Posterior vena cava (tissue), 2 donors: Measurements from ENCODE around the gene GATAD2A. TPM values are rescaled to one million over a fixed set of nuclear protein-coding genes. Genes with fewer than 3 reads are reported as not detected.
A peak's percentile ranks its signal among the peaks of the same experiment; 100 is the strongest.

Source experiments
- DNase-seq: peaks from one replicate; pipeline ENCODE4 v3.0.0-alpha.2; 2020; ENCODE audit warnings: low spot score
- intact Hi-C, 2 donors: fragments of 100-400 bp; cut with DNase I; formaldehyde crosslinking; loops; one replicate each; pipeline versions ENCODE4 v1.14.1 to v1.14.2; 2022 to 2023
- total RNA-seq, 2 donors: library from RNA; stranded (reverse); fragmentation: NEBNext Ultra II Directional; extraction: Animal tissue kit (Norgen Biotek cat#: 25700); gene quantifications; one replicate each; pipeline ENCODE4 v1.2.1, GENCODE V29; 2021
- donor health status: DM: yes; HTN: yes; CAD: no.
- donor health status: DM: yes; HTN: yes; CAD: no.

Gene GATAD2A
- total RNA-seq, 2 donors from 2014 or later, result 54.3 to 70.9 TPM

DNA sequence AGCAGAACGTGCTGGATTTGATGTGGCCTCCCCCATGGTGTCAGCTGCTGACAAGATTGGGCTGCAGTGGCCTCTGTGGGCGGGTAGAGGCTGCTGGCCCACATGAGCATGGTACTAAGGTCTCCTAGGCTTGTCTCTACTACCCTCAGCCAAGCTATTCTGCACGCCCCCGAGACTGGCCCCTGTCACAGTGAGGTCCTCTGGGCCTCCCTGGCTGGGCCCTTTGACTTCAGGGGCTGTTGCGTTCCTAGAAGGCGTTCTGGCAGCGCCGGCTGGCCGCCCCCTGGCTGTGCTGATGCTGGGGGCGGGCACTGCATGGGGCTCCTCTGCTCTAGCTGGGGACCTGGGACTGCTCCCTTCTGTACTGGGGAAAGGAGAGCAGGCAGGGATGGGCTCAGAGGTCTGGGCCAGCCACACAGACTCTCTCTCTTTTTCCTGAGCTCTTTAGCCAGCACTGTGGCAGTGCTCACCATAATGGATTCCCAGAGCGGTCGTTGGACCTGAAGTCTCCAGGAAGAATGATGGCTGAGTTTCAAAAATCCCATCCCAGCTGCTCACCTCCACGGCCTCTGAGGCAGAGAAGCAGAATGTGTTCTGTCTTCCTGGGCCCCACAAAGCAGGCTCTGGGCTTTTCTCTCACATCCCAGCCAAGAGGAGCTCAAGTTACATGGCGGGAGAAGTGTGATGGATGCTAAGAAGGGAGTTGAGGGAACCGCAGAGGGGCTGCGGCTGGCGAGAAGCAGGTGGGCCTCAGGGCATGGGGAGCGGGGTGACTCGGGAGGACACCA is 77.5 kb downstream of the GATAD2A start:
- DNase-seq, result no peak
- intact Hi-C loops, result no loop called here

DNA sequence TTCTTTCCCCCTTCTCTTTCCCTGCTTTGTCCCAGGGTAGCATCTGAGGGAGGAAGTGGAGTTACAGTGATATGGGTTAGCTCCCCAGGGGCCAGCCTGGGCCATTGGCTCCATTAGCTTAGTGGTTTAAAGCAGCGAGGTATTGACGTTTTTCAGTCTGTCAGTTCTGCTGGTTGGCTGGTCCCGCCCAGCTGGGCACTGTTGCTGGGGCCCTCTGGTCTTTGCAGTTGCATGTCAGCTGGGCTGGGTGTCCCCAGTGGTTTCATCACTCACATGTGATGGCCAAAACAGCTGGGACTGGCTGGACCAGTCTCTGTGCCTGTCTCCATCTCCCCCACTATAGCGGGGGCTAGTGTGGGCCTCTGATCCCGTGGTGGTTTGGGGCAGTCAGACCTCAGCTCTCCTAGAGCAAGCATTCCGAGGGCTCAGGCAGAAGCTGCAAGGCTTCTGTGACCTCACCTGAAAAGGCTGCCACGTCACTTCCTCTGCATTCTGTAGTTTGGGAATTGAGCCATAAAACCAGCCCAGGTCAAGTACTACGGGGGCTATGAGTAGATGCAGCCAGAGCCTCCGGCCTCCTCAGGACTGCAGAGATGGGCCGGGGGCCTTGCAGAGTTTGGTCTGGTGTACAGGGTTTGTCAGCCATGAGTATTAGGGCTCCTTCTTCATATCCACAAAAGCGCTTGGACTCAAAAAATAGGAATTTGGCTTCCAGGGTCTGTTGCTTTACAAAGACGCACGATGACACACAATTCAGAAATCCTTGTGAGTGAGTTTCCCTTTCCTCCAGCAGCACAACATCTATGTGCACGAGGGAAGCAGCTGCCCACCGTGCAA is 79.9 kb downstream of the GATAD2A start:
- no peak for DNase-seq
- intact Hi-C loops, result loop anchor here in 1 of 2 donors (5.0 kb wide), 1 partner anchor 103 kb away; no protein-coding TSS in a partner anchor

DNA sequence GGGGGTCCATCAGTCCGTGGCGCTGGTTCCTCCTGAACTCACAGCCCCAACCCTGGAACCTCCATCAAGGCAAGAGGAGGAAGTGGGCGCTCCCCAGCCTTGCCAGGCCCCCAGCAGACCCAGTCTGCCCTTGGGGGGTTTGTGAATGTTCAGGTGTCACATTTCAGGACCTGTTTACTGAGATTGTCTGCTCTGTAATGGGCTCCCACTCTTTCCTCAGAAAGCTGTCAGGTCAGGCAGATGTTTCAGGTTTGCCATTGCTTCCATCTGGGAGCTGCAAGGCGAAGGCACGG is 80.5 kb downstream of the GATAD2A start:
- DNase-seq, result no peak
- intact Hi-C loops, result loop anchor here in 1 of 2 donors (5.0 kb wide), 1 partner anchor 104 kb away; no protein-coding TSS in a partner anchor

DNA sequence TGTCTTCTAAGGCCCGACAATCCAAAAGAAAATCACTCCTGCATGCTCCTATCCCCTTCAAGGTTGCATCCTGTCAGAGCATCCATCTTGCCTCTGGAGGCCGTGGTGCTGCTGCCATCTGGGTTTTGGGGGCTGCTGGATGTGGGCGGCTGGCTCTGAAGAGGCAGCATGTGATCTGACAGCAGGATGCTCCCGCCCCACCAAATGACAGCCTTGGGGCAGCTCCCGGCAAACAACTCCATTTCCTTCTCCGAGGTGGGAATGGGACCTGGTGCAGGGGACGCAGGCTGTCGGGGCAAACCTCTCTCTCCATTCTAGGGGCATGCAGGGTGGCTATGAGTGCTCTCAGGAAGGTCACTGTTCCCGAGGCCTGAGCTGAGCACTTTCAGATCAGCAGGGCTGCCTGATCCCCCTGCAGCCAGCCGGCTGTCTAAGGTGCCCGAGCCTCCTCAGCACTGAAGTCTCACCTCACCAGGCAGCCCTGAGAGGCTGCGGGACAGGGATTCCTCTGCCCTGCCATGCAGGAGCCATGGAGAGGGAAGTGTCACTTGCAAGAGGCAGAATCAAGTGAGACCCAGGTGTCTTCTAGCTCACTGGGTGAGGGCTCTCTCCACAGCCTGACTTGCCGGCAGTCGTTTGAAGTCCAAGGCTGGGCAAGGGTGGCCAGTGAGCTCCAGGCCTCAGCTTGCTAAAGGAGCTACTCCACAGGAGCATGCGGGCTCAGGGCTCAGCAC is 81.0 kb downstream of the GATAD2A start:
- intact Hi-C loops, result loop anchor here in 1 of 2 donors (5.0 kb wide), 1 partner anchor 104 kb away; no protein-coding TSS in a partner anchor
- no peak for DNase-seq

DNA sequence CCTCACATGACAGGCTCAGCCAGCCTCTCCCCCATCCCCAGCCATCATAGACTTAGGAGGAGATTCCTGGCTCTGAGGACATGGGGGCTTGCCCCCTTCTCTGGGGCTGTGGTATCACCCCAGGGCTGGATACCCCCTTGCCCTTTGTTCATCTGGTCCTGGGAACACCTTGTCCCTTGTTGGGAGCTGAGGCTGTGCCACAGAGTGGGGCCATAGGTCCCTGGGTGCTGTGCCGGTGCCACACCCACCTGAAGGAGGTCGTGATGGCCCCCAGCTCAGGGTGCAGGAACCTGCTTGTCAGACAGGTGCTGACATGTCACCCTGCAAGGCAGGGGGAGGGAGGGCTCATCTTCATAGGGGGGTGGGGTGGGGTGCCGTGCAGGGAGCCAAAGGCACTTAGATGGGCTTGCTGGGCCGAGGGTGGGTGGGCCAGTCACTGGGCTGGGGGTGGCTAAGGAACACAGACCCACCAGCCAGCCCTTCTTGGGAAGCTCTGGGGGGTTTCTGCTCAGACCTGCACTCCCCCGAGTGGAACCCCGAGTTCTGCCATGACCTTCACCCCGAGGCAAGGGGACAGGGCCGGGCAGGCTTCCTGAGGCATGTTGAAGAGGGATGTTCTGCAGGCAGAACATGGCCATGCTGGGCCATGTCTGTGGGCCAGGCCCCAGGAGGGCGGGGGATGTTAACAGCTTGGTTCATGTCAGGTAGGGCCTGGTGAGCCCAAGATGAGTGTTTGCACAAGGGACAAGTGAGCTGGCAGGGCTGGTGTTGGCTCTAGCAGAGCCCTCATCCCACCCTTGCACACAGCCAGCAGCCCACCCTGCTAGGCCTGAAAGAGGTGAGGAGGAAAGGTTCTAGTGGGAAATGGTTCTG is 81.8 kb downstream of the GATAD2A start:
- intact Hi-C loops, result loop anchor here in 1 of 2 donors (5.0 kb wide), 1 partner anchor 105 kb away; no protein-coding TSS in a partner anchor
- DNase-seq, result no peak

DNA sequence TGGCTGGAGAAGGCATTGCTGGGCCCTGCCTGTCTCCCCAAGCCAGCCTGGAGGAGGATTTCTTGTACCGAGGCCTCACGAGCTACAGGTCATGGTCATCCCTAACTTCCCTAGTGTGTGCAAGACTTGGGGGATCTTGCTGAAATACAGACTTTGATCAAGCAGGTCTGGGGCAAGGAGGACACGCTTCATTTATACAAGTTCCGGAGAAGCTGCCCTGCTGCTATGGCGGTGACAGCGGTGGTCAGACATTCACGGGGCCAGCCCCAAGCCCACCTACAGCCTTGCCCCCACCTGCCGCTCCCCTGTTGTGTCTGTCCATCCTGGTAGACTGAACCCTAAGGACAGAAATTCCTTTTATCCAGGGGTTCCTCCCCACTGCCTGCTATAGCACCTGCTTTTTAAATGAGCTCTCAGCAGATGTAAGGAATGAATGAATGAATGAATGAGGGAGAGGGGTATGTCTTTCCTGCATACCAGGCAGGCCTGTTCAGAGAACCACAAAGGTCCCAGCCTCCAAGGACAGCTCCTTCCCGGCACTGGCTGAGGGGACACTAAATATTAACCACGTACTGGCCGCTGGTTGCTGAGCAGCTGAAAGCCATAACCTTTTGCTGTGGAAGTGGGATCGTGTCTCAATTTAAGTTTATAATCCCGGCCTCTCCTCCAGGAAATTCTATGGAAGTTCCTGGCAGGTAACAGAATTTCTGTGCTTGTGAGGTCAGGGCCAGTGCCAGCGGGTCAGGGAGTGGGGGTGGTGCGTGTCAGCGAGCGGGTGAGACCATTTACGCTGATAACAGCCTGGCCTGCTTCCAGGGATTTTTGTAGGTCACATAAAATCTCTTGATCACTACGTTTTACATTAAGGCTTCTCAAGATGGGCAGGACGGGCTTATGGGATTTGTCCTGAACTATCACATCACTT is 82.7 kb downstream of the GATAD2A start:
- DNase-seq, result no peak
- intact Hi-C loops, result loop anchor here in 1 of 2 donors (5.0 kb wide), 1 partner anchor 106 kb away; no protein-coding TSS in a partner anchor

DNA sequence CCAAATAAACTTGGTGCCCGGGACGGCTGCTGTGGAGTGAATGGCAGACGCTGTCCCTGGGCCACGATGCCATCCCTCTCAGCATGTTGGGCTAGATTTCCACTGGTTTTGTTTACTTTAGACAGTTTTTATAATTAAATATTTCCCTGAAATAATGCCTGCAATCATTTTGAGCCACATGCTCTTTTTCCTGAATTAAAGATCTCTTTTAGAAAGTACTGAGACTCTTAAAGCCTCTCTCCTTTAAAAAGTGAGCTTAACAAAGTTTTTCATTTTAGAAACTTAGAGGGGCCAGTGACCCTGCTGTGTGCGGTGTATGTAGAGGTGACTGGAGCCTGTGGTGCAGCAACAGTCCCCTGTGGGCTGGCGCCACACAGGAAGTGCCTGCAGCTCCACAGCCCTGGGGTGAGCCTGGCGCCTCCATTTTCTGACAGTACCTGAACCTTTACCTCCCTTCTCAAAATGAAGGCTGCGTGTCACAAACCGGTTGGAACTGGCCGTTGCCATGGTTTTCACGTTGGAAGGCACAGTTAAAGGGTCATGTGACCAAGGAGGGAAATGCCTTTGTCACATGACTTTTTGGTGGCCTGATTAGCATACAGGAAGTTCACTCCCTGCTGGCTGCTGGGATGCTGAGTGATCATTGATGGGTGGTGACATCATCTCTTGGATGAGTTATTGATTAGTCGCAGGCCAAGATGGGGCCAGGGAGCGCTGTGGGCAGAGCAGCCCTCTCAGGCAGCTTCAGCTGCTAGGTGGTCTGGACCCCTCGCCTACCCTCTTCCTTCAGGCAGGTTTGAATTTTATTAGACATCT is 83.6 kb downstream of the GATAD2A start:
- intact Hi-C loops, result loop anchor here in 1 of 2 donors (5.0 kb wide), 1 partner anchor 107 kb away; no protein-coding TSS in a partner anchor
- peak; percentile 96 for DNase-seq

DNA sequence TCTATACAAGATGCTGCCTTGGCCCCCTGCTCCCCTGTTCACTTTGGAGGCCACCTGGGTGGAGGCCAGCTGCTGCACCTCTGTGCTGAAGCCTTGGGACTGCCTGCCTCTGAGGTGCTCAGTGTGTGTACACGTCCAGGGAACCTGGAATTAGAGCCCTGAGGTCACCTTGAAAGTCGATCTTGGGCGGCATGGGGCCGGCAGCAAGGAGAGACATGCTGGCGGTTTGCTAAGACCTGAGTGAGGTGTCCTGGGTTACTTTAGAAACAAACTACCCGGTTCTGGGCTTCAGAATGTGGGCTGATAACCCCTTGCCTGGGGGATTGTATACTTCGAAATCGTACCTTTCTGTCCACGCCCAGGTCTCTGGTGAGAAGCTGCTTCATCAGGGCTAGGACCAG is 84.3 kb downstream of the GATAD2A start:
- no peak for DNase-seq
- intact Hi-C loops, result loop anchor here (5.0 kb wide), 2 partner anchors 108 to 123 kb away; no protein-coding TSS in a partner anchor

DNA sequence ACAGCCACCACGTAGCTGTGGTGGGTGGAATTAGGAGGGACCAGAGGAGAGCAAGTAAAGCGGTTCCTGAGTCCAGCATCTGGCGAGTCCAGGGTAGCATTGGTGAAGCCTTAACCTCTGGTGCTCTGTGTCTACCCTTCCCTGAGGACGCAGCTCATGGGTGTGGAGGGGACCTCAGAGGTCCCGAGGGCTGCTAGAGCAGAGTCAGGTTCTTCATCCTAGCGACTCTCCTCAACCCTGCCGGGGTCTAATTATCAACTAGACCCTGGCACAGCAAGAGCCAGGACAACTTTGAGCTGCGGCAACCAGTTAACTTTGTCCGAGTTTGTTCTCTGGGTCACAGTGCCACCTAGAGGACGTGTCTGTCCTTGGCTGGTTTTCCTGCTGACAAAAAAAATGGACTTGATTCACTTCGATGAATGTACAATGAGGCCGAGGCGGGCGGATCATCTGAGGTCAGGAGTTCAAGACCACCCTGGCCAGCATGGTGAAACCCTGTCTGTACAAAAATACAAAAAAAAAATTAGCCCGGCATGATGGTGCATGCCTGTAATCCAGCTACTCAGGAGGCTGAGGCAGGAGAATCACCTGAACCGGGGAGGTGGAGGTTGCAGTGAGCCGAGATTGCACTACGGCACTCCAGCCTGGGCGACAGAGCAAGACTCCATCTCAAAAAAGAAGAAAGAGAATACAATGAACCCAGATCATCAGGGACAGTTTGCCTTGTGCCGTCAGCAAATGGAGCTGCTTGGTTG is 84.9 kb downstream of the GATAD2A start:
- peak; percentile 91 for DNase-seq
- intact Hi-C loops, result loop anchor here (5.0 kb wide), 1 partner anchor 123 kb away; no protein-coding TSS in a partner anchor

DNA sequence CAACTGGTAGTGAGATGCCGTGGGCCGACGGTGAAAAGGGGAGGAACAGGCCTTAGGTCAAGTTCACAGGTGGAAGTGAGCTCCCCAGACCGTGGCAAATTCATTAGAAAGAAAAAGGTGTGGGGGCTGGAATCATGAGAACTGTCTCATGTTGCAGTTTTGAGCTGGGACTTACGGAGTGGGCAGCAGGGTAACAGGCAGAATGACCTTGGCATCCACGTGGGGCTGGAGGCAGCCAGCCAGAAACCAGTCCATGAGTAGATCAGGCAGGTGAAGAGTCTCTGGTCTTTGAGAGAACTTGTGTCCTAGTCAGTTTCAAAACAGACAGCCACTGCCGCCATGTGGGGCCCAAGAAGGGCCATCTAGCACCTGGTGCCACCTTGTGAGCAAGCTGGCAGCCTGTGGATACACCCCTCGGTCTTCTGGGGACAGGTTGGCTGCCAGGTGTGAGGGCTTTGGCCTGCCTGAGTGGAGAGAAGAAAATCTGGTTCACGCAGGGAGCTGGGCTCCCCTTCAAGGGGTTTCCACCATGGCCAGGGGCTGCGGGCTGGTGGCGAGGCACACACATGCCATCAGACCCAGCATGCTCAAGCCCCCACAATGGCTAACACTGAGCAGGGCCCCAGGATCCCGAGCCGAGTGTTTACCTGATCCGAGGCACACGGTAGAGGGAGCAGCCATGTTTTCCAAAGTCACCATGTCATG is 86.0 kb downstream of the GATAD2A start:
- intact Hi-C loops, result loop anchor here (5.0 kb wide), 1 partner anchor 124 kb away; no protein-coding TSS in a partner anchor

DNA sequence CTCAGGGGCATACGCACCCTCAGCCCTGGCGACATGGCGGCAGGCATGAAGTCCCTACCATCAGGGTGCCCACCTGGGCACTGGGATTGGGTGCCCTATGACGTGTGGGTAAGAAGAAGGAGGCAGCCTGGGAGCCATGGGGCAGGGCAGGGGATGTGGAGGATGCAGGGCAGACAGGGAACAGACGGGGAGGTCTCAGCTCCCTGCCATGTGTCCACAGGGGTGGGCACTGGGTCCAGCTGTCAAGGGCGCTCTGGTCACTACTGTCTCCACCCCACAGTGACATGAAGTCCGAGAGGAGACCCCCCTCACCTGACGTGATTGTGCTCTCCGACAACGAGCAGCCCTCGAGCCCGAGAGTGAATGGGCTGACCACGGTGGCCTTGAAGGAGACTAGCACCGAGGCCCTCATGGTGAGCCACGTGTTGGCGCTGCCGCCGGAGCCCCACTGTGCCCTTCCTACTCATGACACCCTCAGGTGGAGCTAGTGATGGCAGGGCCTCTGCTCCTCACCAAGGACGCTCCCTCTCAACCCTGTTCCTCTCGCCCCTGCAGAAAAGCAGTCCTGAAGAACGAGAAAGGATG is 86.6 kb downstream of the GATAD2A start:
- intact Hi-C loops, result loop anchor here (5.0 kb wide), 1 partner anchor 125 kb away; no protein-coding TSS in a partner anchor

More for the DNA sequence above, 86.0 kb downstream of the GATAD2A start:
- DNase-seq, result no peak

DNA sequence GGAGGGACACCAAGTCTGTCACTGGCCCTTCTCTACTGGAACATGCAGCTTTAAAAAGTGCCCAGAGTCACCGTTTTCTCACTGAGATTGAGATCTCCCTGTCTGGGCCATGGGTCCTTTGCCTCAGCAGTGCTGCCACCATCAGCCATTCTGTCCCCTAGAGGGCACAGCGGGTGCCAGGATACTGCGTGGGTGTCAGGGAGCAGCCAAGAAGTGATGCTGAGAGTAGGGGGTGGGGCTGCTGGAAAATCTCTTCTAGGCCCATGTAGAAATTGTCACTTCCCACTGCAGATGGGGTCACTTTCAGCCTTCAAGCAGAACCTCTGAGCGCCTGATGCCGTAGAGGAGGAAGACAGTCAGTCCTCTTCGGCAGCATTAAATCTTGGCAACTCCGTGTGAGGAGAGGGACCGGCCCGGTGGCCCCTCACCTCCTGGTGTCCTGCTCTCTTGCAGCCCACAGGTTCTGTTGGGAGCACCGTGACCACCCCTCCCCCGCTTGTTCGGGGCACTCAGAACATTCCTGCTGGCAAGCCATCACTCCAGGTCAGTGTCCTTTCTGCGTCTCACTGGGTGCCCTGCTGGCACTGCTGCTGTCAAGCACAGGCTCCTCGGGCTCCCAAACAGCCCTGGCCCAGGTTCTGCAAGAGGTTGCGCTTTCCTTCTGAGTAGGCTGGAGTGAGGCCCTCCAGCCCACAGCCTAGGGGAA is 88.5 kb downstream of the GATAD2A start:
- no peak for DNase-seq
- intact Hi-C loops, result loop anchor here (5.0 kb wide), 1 partner anchor 127 kb away; no protein-coding TSS in a partner anchor

More for the DNA sequence above, 86.6 kb downstream of the GATAD2A start:
- DNase-seq, result no peak

DNA sequence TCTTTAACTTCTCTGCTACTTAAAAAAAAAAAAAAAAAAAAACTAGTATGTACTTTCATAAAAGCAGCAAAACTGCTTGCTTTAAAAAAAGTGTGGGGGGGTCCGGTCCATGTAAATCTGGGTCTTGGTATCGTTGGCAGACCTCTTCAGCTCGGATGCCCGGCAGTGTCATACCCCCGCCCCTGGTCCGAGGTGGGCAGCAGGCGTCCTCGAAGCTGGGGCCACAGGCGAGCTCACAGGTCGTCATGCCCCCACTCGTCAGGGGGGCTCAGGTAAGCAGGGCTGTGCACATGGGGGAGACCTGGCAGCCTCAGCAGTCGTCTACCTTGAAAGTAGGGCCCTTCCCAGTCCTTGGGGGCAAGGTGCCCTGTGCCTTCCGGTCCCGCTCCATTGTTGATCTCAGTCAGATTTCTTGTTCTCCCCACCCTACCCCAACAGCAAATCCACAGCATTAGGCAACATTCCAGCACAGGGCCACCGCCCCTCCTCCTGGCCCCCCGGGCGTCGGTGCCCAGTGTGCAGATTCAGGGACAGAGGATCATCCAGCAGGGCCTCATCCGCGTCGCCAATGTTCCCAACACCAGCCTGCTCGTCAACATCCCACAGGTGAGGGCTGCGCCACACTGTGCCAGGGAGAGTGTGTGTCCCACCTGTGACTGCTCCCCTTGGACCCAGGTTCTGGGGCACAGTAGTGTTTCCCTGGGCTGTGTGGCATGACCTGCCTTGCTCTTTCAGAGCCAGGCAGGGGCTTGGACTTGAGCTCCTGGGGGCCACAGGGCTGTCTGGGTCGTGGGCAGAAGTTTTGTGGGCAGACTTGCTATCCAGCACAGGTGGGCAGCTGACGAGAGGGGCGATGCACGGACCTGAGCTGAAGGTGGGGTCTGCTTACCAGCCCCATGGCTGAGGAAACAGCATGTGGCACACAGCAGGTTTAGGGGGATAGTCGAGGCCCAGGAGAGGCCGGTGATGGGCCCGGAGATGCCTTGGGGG is 90.4 kb downstream of the GATAD2A start:
- intact Hi-C loops, result no loop called here
- no peak for DNase-seq
